ENCODE data around the gene DACH1. TPM values are rescaled to one million over a fixed set of nuclear protein-coding genes. Genes with fewer than 3 reads are reported as not detected.

Gene DACH1
- total RNA-seq, 1 donor from 2014 or later = 39.5 TPM

GRCh38 chr13:71626421-71627117 lies 240.4 kb downstream of the DACH1 start:
- no peak for DNase-seq (ENCODE audit: extremely low spot score, unreplicated experiment)
- Mint-ChIP-seq H3K9me3 (peaks cover 8% of the 10 kb centered on the region), H3K27me3 (no peaks in the 10 kb centered on the region), H3K4me1 (ENCODE audit: unreplicated experiment) (peaks cover 35% of the 10 kb centered on the region), H3K36me3 (peaks cover 20% of the 10 kb centered on the region), H3K27ac (no peak overlapping the region), H3K4me3 (no peak overlapping the region)
- no peak for TF ChIP-seq CTCF (conservative IDR thresholded peaks at IDR 0.05)

- peaks cover 35% of the 10 kb centered on the region for H3K4me1 Mint-ChIP-seq (ENCODE audit: unreplicated experiment)
- no peaks in the 10 kb centered on the region for H3K27me3 Mint-ChIP-seq
- no peak overlapping the region for H3K4me3 Mint-ChIP-seq
- H3K36me3 Mint-ChIP-seq = peaks cover 13% of the 10 kb centered on the region
- TF ChIP-seq CTCF (conservative IDR thresholded peaks at IDR 0.05) = no peak
- no peak for DNase-seq (ENCODE audit: extremely low spot score, unreplicated experiment)
- no peak overlapping the region for H3K27ac Mint-ChIP-seq
- H3K9me3 Mint-ChIP-seq = peaks cover 8% of the 10 kb centered on the region
These were observed 241.3 kb downstream of the DACH1 start for GRCh38 chr13:71625694-71626093.

- TF ChIP-seq CTCF (conservative IDR thresholded peaks at IDR 0.05) = no peak
- H3K27me3 Mint-ChIP-seq = no peaks in the 10 kb centered on the region
- H3K9me3 Mint-ChIP-seq = peaks cover 8% of the 10 kb centered on the region
- peaks cover 13% of the 10 kb centered on the region for H3K36me3 Mint-ChIP-seq
- DNase-seq (ENCODE audit: extremely low spot score, unreplicated experiment) = no peak
- no peak overlapping the region for H3K4me3 Mint-ChIP-seq
- no peak overlapping the region for H3K27ac Mint-ChIP-seq
- H3K4me1 Mint-ChIP-seq (ENCODE audit: unreplicated experiment) = peaks cover 38% of the 10 kb centered on the region
These were observed 242.1 kb downstream of the DACH1 start for GRCh38 chr13:71624653-71625600.

GRCh38 chr13:71621174-71622124 lies 245.6 kb downstream of the DACH1 start:
- Mint-ChIP-seq H3K27ac (peak overlapping the region; percentile 46), H3K9me3 (no peaks in the 10 kb centered on the region), H3K36me3 (no peaks in the 10 kb centered on the region), H3K4me1 (ENCODE audit: unreplicated experiment) (peaks cover 42% of the 10 kb centered on the region), H3K4me3 (peak overlapping the region; percentile 58), H3K27me3 (no peaks in the 10 kb centered on the region)
- DNase-seq (ENCODE audit: extremely low spot score, unreplicated experiment) = no peak
- no peak for TF ChIP-seq CTCF (conservative IDR thresholded peaks at IDR 0.05)

GRCh38 chr13:71619096-71619495 lies 247.9 kb downstream of the DACH1 start:
- Mint-ChIP-seq H3K9me3 (no peaks in the 10 kb centered on the region), H3K4me1 (ENCODE audit: unreplicated experiment) (peaks cover 23% of the 10 kb centered on the region), H3K27me3 (no peaks in the 10 kb centered on the region), H3K36me3 (no peaks in the 10 kb centered on the region), H3K27ac (no peak overlapping the region), H3K4me3 (no peak overlapping the region)
- no peak for TF ChIP-seq CTCF (conservative IDR thresholded peaks at IDR 0.05)
- no peak for DNase-seq (ENCODE audit: extremely low spot score, unreplicated experiment)

All from type B pancreatic cell (in vitro differentiated cells).